ENCODE measurements around the gene ASIC2.

The ASIC2 gene

DNA sequence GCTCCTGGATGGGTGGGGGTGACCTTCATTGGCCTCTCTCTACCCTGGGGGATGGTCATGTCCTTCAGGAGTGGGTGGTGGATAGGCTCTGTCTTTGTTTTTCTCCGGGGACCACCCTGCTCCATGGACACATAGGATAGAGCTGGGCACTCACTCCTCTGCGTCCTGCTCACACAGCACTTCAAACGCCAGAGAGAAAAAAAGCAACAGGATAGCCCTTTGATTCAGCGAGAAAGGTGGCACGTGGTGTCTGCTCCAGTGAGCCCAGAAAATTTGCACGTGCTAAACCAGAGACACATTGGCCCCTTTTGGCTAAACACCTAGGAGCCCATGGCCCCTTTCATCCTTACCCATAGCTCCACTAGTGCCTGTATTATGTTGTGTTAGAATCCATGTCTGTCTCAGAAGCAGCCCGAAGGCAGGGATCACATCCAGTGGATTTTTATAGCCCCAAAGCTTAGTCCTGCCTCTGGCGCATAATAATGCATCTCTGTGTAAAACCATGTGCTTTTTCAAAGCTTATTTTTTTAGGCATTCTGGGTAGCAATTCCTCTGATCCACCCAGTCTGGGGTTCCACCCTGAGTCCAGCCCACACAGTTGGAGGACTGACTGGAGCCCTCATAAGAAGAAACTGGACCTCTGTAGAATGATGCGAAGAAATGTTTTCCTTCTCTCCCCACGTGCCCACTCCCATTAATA, 90.1 kb downstream of the ASIC2 start:
- no peak for DNase-seq

DNA sequence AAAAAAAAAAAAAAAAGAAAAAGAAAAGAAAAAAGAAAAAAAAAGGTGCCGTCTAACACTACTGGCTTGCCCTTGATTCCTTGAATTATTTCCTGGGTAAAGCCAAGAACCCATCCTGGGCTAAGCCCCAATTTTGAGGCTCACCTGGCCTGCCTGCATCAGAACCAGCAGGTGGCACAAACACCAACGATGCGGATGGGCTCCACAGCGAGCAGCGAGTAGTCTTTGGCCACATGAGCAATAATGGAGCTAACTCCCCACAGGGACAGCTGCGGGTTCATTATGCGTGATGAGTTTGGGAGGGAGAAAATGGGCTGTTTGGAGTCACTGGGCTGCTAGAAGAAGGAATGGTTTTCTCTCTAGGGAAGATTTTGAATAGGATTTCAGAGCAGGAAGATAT, 91.1 kb downstream of the ASIC2 start:
- DNase-seq = peak; percentile 69

DNA sequence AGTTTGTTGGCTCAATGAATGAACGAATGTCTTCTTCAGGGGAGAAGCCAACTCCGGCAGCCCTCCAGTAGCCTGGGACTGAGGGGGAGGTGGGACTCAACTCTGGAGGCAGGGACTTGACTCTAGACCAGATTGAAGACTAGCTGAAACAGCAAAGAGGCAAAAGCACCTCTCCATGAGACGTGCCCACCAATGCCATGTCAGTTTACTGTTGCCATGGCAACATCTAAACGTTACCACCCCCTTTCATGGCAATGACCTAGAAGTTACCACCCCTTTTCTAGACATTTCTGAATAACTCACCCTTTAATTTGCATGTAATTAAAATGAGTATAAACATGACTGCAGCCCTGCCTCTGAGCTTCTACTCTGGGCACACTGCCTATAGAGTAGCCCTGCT, 91.8 kb downstream of the ASIC2 start:
- DNase-seq = peak; percentile 46

DNA sequence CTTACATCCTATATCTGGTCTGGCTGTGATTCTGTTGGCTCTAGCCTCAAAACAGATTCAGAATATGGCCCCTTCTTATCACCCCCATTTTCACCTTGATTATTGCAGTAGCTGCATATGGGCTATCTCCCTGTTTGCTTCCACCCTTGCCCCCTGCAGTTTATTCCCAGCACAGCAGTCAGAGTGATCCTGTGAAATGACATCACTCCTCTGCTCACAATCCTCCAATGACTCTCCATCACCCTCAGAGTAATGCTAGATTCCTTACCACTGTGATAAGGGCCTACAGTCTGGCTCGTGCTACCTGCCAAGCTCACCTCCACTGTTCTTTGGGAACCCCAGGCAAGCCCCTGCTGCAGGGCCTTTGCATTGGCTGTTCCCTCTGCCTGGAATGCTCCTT, 92.5 kb downstream of the ASIC2 start:
- DNase-seq = no peak

DNA sequence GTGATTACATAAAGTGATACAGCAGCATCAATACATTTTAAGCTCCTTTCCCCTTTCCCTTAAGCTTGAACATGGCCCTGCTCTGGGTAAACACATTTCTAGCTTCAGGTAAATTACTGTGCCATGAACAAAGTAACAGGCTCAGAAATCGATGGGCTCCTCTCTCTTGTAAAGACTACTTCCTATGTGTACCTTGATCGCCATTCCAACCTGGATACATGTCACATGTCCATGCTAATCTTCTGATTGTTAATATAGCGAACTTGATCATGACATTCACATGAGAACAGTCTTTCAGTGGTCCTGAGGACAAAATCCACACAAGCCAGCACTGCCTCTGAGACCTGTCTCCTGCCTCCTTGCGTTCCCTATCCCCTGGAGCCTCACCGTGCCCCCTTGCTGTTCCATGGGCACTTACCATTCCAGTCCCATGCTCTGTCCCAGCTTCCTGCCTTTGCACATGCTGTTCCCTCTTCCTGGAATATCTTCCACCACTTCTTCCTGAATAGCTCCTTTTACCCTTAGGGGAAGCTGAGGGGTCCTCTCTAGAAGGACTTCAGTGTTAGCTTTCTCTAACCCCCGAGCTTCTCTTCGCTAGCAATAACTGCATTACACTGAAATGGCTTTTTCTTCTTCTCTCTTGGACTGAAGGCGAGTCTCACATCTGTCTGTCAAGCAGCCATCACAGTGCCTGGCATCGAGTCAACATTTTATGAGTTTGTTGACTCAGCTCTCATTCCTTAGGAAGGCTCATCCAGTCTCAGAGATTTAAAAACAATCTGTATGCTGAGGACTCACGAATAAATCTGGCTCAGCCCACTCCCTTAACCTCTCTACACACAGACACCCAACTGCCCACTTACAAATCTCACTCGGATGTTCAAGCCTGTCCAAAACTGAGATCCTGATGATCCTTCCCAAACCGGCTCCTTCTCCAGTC, 93.3 kb downstream of the ASIC2 start:
- DNase-seq = no peak

DNA sequence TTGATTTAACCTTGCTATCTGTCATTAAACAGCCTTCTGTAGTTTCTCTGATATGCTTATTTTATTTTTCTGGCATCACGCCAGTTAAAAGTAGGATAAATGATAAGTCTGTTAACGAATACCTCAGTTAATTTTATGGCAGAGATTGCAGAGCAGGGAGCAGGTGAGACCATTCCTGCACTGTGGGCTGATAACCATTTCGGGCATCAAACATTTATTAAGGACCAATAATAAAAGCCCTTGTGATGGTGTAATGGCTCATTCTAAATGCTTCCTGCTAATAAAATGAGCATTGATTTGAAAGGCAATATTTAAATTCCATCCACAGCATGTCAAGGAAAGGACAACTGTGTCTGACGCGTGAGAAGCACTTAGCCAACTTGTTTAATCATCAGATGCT, 94.1 kb downstream of the ASIC2 start:
- no peak for DNase-seq

DNA sequence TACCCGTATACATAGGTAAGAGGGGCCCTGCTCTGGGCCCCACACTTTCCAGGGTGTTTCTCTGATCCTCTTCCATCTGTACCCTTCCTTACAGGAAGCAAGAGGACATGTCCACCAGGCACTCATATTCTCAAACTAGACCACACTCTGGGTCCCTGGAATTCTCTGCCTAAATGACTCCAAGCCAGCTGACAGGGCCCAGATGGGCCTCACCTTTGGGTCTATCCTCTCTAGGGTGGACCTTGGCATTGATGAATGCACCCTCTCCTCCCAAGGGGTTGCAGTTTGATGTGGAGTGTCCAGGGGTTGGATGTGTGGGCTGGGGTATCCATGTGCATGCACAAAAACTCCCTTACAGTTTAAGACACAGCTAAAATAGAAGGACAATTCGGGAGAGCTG, 95.8 kb downstream of the ASIC2 start:
- no peak for DNase-seq

DNA sequence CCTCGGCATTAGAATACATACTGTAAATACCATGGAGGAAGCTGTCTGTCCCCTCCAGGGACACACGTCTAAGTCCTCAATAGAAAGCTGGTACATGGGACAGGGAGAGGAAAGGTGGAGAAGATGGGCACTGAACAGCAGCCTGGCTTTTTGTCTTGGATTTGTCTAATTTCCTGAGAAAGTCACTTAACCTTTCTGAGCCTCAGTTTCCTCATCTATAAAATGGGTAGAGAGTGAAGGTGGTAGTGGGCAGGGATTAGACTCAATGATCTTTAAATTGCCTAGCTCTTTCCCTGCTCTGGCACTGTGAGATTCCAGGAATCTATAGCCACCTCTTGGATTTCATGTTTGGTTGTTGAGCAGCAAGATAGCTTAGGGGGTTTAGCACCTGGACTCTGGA, 96.2 kb downstream of the ASIC2 start:
- DNase-seq = no peak

DNA sequence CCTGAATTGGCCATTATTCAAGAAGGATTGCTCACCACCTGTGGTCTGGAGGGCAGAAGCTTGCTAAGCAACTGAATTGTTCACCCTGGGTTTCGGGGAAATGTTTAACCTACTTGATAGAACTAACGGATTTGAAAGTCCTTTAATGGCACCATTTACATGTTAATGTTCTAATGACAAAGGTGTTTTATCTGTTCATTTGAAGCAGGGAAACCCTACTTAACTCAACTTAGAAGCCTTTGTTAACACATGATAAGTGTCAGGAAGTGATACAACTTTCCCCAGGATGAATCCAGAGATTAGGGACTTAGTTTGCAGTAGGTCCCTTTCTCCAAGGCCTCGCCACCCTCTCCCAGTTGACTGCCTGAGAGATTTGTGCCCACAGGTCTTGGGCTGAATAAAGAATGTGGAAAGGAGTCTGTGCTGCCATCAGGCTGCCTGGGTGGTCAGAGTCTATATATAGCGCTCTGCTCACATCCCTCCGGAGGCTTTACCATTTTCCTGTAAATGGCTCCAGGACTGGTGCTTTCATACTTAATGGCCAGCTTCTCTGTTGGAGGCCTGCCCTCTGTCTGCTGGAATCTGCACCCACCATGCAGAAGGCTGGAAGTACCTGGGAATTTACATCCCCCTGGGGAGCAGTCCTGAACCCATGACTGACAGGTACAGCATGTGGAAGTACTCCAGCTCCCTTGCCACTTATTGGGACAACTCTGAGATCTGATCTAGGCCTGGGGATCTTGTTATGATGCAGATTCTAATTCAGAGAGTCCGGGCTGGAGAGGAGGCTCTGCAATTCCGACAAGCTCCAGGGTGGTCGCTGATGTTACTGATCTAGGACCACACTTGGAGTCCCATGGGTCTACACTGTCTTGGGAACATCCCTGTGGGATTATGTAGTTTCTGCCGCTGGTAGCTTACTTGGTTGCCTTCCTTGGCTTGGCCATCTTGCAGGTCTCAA, 99.9 kb downstream of the ASIC2 start:
- no peak for DNase-seq

DNA sequence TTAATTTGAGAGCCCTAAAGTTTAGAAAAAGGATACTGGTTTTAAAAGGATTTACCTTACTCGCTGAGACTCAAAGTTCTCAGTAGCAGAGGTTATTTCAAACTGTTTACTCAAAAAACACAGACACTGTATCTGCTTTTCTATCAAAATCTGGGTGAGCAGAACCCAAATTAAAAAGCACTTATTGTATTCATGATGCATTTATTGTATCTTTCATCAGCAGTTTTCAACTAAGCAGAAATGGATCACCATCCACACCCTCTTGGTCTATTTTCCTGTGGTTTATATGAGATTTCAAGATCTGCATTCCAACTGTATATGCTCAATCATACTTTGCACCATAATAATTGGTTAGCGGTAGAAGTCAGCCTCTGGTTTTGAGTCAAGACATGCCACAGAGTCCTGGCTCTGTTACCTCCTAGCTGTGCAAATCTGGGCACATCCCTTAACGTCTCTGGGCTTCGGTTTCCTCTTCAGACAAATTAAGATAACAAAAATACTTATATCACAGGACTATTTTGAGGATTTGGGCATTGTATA, 109.5 kb downstream of the ASIC2 start:
- no peak for DNase-seq

DNA sequence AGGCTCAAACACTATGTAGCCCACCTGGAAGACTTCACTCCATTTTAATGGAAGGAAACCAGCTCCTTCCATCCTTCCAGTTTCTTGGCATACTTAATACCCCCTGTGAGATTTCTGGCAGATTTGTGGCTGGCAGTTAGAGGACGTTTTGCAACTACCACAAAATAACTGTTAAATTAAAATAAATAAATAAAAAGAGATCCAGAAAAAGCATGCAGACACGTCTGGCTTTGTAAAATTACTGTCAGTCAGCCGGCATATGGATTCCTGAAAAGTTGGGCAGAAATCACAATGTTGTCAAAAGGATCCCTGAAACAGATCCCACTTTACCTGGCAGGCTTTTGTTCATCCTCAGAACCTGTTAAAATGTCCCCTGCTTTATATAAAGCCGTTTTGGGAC, 113.9 kb downstream of the ASIC2 start:
- no peak for DNase-seq

DNA sequence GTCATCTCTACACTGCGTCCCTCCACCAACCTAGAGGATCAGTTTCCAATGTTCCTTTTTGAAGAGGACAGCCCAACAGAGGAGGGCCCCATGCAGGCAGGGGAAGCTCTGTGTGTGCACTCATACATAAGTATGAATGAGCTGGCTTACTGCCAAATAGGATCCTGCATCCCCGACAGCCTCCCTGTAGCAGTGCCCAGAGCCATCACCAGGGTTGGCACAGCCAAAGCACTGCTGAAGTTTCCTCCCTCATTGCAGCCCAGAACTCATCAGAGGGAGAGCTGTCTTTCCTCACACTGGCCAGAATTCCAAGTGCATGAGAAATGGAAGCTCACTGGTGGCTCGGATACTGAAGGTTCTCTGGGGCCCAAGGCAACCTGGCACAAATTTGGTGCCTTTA, 114.4 kb downstream of the ASIC2 start:
- DNase-seq = no peak

DNA sequence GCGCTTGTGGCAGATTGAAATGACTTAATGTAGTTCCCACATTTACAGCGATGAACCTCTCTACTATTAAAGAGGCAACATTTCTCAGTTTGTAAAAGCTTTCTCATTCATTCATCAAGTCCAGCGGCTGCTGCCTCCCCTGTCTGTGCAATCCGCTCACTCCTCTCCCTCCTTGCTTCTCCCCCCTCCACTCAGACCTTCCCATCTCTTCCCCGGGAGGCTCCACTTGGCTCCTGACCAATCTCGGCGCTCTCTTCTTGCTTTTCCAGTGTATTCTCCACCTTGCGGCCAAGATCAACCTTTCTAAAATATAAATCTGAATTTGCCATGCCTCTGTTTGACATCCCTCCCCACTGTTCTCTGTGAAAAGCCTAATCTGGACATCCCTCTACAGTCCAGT, 117.5 kb downstream of the ASIC2 start:
- no peak for DNase-seq

DNA sequence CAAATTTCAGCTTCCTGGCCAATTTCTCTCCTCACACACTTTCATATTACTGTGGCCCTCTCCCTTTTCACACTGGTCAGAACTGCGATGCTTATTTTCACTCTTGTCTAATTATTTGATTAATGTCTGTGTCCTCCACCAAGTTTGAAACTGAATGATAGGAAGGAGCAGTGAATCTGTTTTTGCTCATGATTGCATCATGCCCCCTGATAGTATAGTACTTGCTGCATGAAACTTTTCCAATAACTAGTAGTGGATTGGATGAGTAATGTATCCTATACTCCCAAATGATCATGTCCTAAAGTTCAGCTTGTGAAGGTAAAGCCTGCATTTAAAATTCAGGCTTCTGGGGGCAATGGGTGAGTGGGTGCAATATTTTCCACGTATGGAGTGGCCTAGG, 121.2 kb downstream of the ASIC2 start:
- DNase-seq = no peak

DNA sequence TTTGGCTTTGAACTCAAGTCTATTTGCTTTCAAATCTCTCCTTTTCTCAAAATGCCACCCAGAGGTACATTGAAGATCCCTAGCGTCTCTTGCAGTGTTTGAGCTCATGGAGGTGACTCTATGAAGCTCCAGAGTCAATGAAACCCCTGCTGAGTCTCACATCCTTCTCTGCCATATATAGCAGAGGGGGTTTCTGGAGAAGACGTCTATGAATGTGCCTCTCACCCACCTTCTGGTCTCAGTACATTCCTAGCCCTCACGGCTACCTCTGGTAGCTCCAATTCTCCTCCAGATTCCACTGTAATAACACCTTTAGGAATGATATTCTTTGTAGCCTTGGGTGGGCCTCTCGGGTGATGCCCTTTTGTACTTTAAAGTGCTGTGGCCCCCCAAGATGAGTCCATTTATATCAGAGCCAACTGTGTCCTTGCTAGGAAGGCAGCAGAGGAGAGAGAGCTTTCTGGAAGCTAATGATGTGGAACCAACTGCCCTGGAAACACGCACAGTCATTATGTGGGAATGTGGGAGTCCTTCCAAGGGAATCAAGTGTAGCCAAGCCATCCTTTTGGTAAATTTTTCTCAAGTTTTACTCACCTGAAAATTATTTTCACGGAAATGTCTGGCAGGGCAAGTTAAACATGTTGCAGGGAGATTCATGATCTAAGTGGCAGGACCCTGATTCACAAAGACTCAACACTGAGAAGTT, 123.4 kb downstream of the ASIC2 start:
- DNase-seq = no peak

DNA sequence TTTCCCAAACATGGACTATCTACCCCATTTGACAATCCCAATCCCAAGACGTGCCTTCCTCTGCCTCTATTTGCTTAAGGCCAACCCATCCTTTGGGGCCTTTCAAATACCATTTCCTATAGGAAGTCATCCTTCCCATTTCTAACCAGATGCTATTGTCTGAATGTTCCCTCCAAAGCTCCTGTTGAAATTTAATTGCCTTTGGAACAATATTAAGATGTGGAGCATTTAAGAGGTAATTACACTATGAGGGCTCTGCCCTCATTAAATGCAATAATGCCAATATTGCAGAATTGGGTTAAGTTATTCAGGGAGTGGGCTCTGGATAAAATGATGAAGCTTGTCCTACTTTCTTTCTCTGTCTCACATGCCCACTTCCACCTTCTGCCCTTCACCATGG, 125.4 kb downstream of the ASIC2 start:
- no peak for DNase-seq

DNA sequence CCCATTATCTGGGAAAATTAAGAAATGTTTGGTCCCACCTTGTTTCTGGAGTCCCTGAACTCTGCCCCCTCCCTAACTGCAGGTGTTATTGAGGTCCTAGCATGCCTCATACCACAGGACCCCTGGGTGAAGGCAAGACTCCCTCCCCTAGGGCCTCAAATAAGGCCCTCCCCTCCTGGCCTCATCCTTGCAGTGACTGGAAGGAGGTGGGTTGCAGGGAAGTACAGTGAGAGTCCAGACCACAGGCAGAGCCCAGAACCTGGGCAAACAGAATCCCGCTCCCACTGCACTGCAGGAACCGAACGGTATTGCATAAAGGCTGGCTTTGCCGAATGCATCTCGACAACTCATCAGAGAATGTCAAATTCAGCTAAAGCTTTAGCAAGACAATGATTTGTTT, 126.6 kb downstream of the ASIC2 start:
- DNase-seq = no peak

DNA sequence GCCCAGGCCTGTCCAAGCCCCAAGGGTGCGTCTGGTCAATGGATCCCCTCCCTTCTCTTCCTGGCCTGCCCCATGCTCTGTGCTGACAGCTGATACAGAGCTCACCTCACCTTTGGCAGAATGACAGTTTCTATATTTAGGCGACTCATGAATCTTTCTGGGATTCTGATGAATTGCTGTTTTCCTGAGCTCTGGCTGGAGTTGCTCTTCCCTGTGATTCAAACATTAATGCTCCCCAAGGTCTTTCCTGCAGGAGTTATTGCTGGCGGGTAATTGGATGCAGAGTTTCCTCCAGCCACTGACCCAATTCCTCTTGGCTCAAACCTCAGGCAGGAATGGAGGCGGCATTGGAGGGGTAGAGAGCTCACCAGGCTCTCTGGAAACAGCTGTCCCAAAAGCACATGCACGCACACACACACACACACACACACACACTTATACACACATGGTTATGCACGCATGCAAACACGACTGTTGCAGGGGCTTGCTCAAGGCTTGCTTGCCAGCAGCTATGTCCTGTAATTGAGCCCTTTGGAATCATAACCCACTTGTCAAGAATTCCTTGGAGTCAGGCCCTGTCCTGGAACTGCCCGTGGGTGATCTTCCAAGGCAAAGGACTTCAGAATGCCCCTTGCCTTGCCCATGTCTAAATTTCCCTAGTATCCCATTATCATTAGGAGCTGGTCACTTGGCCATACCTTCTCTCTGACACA, 128.8 kb downstream of the ASIC2 start:
- peak; percentile 23 for DNase-seq

DNA sequence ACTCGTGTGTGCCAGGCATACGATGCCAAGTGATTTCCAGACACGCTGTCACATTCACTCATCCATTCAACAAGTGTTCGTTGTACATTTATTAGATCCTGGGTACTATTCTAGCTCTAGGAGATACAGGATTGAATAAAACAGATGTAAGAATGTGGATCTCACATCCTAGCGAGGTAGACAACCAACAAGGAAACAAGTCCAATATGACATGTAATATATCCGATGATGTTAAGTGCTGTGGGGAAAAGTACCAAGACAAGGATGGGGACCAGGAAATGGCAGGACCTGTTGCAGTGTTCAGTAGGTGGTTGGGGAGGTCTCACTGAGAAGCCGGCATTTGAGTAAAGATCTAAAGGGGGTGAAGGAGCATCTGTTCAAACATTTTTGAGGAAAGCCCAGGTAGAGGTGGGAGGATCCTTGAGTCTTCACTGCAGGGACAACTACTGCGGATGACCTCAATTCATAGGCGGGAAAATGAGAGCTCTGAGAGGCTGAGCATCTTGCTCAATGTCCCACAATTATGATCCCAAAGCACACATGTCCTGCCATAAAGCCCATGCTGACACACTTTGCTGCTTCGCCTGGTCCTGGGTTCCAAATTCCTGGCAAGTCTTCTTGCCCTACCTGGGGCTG, 129.4 kb downstream of the ASIC2 start:
- DNase-seq = no peak

DNA sequence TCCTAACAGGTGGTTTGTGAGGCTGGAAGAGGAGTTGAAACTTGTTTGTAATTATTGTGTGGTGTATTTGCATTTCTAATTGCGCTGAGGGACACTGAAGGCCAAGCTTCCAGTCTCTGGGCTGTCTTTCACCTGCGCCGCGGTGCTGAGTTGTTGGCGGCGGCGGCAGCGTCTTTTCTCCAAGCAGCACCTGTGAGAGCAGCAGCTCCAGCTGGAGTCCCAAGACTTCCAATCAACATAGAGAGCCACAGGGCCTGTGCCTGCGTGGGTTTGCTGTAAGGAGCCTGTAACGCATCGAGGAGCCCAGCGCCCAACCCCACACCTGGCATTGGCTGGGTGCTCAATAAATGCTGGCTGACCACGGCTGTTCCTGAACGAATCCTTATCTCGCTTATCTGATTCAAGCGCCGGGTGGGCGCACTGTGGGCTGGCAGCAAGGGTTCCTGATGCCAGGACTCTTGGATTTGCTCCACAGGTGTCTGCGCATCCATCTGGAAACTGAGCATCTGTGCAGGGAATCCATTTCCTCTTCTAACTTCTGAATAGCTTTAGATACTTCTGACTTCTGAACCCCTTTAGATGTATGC, 138.1 kb downstream of the ASIC2 start:
- DNase-seq = no peak

DNA sequence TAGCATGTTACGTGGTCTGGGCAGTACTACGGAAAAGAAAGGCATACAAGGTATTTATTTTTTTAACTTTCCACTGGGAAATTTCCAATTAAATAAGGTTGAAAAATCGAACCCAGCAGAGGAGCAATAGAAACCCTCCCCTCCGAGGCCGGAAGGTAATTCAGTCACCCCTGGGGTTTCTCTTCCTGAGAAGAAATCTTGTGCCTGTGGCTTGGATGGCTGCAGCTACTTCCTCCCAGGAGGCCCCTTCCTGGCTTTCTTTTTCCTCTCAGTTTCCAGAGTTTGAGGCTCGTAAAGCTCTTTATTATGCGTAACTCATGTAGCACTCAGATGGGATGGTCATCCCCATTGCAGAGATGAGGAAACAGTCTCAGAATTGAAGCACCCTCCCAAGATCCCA, 140.3 kb downstream of the ASIC2 start:
- DNase-seq = no peak
